HPDE6-E6E7 (cell line): ENCODE results near the gene FCER2.

ENCODE experiments used
- DNase-seq: peaks from one replicate; pipeline ENCODE4 v3.0.0; 2011; ENCODE audit warnings: missing footprints; ENCODE audit errors: extremely low spot score

Gene FCER2

GRCh38 chr19:7701049-7701653 lies 780 bp downstream of the FCER2 start:
- no peak for DNase-seq

- DNase-seq: no peak
Observed at GRCh38 chr19:7699417-7700401, 2.2 kb downstream of the FCER2 start.

GRCh38 chr19:7699003-7699402 lies 2.9 kb downstream of the FCER2 start:
- no peak for DNase-seq

GRCh38 chr19:7698583-7698982 lies 3.3 kb downstream of the FCER2 start:
- DNase-seq: no peak

GRCh38 chr19:7697721-7698287 lies 4.1 kb downstream of the FCER2 start:
- no peak for DNase-seq

GRCh38 chr19:7694499-7694898 lies 7.4 kb downstream of the FCER2 start:
- no peak for DNase-seq

- DNase-seq: no peak
Observed at GRCh38 chr19:7692417-7693088, 9.4 kb downstream of the FCER2 start.

- no peak for DNase-seq
Observed at GRCh38 chr19:7691497-7691896, 10.4 kb downstream of the FCER2 start.

- no peak for DNase-seq
Observed at GRCh38 chr19:7690779-7691258, 11.1 kb downstream of the FCER2 start.

- no peak for DNase-seq
Observed at GRCh38 chr19:7689165-7689564, 12.8 kb downstream of the FCER2 start.

- DNase-seq: no peak
Observed at GRCh38 chr19:7687177-7687576, 14.8 kb downstream of the FCER2 start.

GRCh38 chr19:7685546-7686445 lies 16.1 kb downstream of the FCER2 start:
- no peak for DNase-seq

GRCh38 chr19:7682175-7682855 lies 19.6 kb downstream of the FCER2 start:
- DNase-seq: no peak

GRCh38 chr19:7681340-7682174 lies 20.4 kb downstream of the FCER2 start:
- DNase-seq: no peak

GRCh38 chr19:7680606-7681339 lies 21.2 kb downstream of the FCER2 start, which contains the start of gene TRAPPC5:
Gene TRAPPC5, plus strand, starts transcription at chr19:7680833. Its CDS starts 1,421 bp downstream, at chr19:7682254.
- peak; percentile 72 for DNase-seq

GRCh38 chr19:7679771-7680605 lies 21.9 kb downstream of the FCER2 start:
- no peak for DNase-seq

- no peak for DNase-seq
Observed at GRCh38 chr19:7678971-7679751, 22.8 kb downstream of the FCER2 start.
